HG03469 (cell line): ENCODE data around the gene TSEN2.

Experiments
- ATAC-seq: cut with Tn5 transposase; IDR thresholded peaks from one replicate; pipeline ENCODE4 v1.9.1; 2021; ENCODE audit warnings: mild to moderate bottlenecking, moderate library complexity, moderate number of reproducible peaks; ENCODE audit not compliant: unreplicated experiment

TSEN2 gene

DNA sequence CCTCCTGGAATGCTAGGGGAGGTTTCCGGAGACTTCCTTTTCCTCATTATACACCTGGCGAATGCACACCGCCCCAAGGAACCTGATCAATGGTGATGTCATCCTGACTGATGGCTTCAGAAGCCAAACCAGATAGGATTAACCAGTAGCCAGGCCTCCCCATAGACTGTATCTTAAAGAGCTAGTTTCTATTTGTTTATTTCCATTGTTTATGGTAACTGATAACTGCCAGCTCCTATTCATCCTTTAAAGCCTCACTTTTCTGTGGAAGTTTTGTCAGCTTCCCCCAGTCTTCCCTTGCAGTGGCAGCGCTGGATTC, 61.2 kb downstream of the TSEN2 start, which contains the start of gene MKRN2OS:
TSS of gene MKRN2OS (minus strand) at position 27 of the 319 bp plus-strand sequence. CDS start 35 bp downstream, outside the sequence.
- ATAC-seq = no peak

DNA sequence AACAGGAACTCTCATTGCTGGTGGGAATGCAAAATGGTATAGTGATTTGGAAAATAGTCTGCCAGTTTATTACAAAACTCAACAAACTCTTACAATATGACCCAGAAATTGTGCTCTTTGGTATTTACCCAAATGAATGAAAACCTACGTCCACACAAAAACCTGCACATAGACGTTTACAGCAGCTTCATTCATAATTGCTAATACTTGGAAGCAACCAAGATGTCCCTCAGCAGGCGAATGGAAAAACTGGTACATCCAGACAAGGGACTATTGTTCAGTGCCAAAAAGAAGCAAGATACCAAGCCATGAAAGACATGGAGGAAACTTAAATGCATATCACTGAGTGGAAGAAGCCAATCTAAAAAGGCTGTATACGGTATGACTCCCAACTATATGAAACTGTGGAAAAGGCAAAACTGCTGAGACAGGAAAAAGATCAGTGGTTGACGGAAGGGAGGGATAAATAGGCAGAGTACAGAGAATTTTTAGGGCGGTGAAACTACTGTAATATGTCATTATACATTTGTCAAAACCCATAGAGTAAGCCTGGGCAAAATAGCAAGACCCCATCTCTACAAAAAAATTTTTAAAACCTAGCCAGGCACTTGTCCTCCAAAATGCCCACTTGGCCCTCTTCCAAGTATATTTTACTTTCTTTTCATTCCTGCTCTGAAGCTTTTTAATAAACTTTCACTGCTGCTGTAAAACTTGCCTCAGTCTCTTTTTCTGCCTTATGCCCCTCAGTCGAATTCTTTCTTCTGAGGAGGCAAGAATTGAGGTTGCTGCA, 65.9 kb downstream of the TSEN2 start:
- no peak for ATAC-seq

GRCh38 chr3:12553921-12554391, 69.7 kb downstream of the TSEN2 start:
- ATAC-seq = no peak

- ATAC-seq = no peak
These were observed 72.0 kb downstream of the TSEN2 start for GRCh38 chr3:12556314-12556689.

GRCh38 chr3:12556690-12557472, 72.6 kb downstream of the TSEN2 start, which contains the start of gene MKRN2:
Gene MKRN2 (plus strand): TSS chr3:12557087. CDS start chr3:12557151, 64 bp downstream.
- peak; percentile 58 for ATAC-seq

- no peak for ATAC-seq
These were observed 73.3 kb downstream of the TSEN2 start for GRCh38 chr3:12557473-12558100.

DNA sequence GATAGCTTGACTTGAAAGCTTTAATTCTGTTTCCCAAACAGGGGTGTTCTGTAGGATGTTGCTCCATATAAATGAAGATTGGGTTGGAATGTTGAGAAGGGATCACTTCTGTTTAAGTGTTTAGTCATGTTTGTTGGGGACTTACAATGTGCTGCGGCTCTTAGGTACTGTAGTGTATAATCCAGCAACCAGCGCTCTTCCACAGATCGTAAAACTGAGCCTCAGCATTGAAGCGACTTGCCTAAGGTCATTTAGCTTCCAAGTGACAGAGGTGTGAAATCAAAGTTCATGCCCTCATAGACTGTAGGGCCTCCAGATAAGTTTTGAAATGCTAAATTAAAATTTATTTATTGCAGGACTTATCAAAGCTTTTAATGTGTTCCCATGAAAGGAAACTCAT, 74.4 kb downstream of the TSEN2 start:
- ATAC-seq = no peak

- no peak for ATAC-seq
These were observed 75.2 kb downstream of the TSEN2 start for GRCh38 chr3:12559520-12559919.

GRCh38 chr3:12560505-12561190, 76.4 kb downstream of the TSEN2 start:
- ATAC-seq = peak; percentile 34

DNA sequence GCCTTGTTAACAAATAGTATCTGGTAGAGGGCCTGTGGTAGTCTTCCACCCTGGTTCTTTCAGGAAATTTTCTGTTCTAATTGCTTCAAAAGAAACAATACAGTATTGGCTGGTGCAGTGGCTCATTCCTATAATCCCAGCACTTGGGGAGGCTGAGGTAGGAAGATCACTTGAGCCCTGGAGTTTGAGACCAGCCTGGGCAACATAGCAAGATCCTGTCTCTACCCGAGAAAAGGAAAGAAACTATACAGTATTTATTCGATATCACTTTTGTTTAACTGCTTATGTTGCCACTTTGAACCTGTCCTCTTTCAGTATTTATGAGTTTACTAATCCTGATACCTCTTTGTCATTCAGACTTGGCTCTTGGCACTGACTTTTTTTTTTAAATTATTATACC, 77.1 kb downstream of the TSEN2 start:
- no peak for ATAC-seq

DNA sequence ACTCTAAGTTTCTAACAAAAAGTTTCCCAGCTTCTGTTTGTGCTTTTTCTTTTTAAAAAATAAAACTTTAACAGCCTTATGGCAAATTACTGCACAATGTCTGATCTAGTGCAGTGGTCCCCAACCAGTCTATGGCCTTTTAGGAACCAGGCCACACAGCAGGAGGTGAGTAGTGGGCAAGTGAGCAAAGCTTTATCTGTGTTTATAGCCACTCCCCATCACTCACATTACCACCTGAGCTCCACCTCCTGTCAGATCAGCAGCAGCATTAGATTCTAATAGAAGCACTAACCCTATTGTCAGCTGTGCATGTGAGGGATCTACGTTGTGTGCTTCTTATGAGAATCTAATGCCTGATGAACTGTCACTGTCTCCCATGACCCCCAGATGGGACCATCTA, 78.2 kb downstream of the TSEN2 start:
- ATAC-seq = no peak

DNA sequence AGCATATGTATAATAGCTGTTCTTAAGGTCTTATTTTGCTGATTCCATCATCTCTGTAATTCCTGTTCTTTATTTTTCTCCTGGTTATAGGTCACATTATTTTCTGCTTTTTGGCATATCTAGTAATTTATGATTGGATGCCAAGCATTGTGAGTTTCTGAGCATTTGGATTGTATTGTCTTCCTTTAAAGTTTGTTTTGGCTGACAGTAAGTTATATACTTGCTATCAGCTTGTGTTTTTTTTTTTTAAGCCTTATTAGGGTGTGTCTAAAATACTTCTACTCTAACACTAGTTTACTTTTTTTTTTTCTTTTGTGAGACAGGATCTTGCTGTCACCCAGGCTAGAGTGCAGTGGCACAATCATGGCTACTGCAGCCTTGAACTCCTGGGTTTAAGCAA, 82.7 kb downstream of the TSEN2 start:
- ATAC-seq = no peak

DNA sequence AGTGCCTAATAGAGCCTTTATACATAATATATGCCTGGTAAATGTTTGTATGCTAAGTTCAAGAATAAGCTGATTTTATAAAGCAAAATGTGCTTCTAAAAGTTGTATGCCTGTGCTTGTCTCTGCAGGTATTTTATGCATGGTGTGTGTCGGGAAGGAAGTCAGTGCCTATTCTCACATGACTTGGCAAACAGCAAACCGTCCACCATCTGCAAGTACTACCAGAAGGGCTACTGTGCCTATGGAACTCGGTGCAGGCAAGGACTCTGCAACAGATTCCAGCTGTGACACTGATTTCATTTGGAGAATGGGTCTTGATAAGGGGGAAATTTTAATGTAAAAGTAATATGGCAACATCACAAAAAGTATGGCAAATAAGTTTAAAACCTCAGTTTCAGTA, 84.5 kb downstream of the TSEN2 start:
- no peak for ATAC-seq

DNA sequence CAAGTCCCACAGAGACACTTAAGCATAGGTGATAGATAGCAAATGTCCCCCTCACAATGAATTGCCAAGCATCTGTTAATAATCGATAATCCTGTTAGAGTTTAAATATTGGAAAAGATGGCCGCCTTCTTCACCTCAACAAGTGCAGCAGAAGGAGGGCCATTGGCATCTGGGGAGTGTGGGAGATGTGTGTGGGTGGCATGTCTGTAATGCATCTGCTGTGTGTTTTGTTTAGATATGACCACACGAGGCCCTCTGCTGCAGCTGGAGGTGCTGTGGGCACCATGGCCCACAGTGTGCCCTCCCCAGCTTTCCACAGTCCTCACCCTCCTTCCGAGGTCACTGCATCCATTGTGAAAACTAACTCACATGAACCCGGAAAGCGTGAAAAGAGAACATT, 85.6 kb downstream of the TSEN2 start:
- ATAC-seq = no peak

GRCh38 chr3:12571986-12572385, 87.7 kb downstream of the TSEN2 start:
- no peak for ATAC-seq

GRCh38 chr3:12574131-12574530, 89.9 kb downstream of the TSEN2 start:
- ATAC-seq = no peak

GRCh38 chr3:12574661-12575060, 90.4 kb downstream of the TSEN2 start:
- no peak for ATAC-seq

DNA sequence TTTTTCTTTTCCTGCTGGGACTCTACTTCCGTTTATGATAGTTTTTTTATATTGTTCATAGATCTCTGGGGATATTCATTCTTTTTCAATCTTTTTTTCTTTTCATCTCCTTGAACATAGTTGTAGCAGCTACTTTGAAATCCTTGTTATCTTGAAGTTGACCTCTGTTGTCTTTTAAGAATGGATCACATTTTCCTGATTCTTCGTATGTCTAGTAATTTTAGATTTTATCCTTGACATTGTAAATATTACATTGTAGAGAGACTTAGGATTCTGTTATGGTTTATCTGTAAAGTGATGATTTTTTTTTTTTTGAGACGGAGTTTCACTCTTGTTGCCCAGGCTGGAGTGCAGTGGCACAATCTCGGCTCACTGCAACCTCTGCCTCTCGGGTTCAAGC, 93.1 kb downstream of the TSEN2 start:
- no peak for ATAC-seq

- no peak for ATAC-seq
These were observed 94.5 kb downstream of the TSEN2 start for GRCh38 chr3:12578742-12579141.

DNA sequence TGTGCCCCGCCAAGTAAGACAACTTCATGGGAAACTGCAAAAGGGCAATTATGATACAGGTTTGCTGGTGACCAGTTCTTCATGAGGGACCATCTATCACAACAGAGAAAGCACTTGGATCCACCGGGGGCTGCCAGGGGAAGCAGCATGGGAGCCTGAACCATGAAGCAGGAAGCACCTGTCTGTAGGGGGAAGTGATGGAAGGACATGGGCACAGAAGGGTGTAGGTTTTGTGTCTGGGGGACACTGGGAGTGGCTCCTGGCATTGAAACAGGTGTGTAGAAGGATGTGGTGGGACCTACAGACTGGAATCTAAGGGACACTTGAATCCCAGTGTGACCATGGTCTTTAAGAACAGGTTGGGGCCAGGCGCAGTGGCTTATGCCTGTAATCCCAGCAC, 95.2 kb downstream of the TSEN2 start:
- ATAC-seq = no peak

- no peak for ATAC-seq
These were observed 95.6 kb downstream of the TSEN2 start for GRCh38 chr3:12579905-12580304.
